Osteoblast (primary cell): ENCODE results near the gene TAF4. TPM values are rescaled to one million over a fixed set of nuclear protein-coding genes. Genes with fewer than 3 reads are reported as not detected.
A peak's percentile ranks its signal among the peaks of the same experiment; 100 is the strongest.

Experiments used
- DNase-seq: peaks from one replicate; pipeline ENCODE4 v3.0.0; 2011; ENCODE audit warnings: low spot score, mixed read lengths; ENCODE audit not compliant: insufficient read length; ENCODE audit errors: missing footprints
- H2AFZ ChIP-seq: 2 replicates; pipeline ENCODE4 v1.6.0; 2011; ENCODE audit warnings: mild to moderate bottlenecking, low read length
- H3K27ac ChIP-seq: 2 replicates; pipeline ENCODE4 v1.5.1; 2011; ENCODE audit warnings: mild to moderate bottlenecking, low read depth, low read length, moderate library complexity
- H3K27me3 ChIP-seq: 2 replicates; pipeline ENCODE4 v1.6.0; 2012; ENCODE audit warnings: mild to moderate bottlenecking, control low read depth, inconsistent platforms, low read length, moderate library complexity; ENCODE audit not compliant: insufficient read depth
- H3K36me3 ChIP-seq: 2 replicates; pipeline ENCODE4 v1.5.1; 2011; ENCODE audit warnings: mild to moderate bottlenecking, low read length, control low read depth, moderate library complexity; ENCODE audit not compliant: insufficient read depth
- H3K4me1 ChIP-seq: 2 replicates; pipeline ENCODE4 v1.5.1; 2011; ENCODE audit warnings: mild to moderate bottlenecking, low read length, control low read depth, moderate library complexity; ENCODE audit not compliant: insufficient read depth
- H3K4me2 ChIP-seq: 2 replicates; pipeline ENCODE4 v1.6.0; 2011; ENCODE audit warnings: mild to moderate bottlenecking, low read length; ENCODE audit not compliant: insufficient read depth
- H3K4me3 ChIP-seq: fragments of 200-600 bp; sonication (generic); 3 replicates; pipeline ENCODE4 v1.5.1; 2012; ENCODE audit warnings: mild to moderate bottlenecking, low read length, inconsistent platforms; ENCODE audit not compliant: insufficient read depth
- H3K79me2 ChIP-seq: 2 replicates; pipeline ENCODE4 v1.6.0; 2012; ENCODE audit warnings: mild to moderate bottlenecking, low read length, control low read depth, inconsistent platforms; ENCODE audit not compliant: insufficient read depth
- H3K9me3 ChIP-seq: 2 replicates; pipeline ENCODE4 v1.5.1; 2011; ENCODE audit warnings: low read depth, low read length, control low read depth
- H4K20me1 ChIP-seq: 2 replicates; pipeline ENCODE4 v1.6.0; 2012; ENCODE audit warnings: mild to moderate bottlenecking, low read length, control low read depth; ENCODE audit not compliant: insufficient read depth
- small RNA-seq: library from RNA; depleted of rRNA; stranded (forward); fragments of <200 nt; gene quantifications from one replicate; pipeline ENCODE3, GENCODE V24; 2012
- total RNA-seq: library from RNA; depleted of rRNA; stranded (reverse); fragments of >200 nt; gene quantifications from 2 replicates; pipeline ENCODE4 v1.2.3, GENCODE V29; 2012
- TF ChIP-seq, protein P1 (sequence below): IDR thresholded peaks from 2 replicates; pipeline ENCODE4 v1.5.1; 2011; ENCODE audit warnings: mild to moderate bottlenecking, low read depth, low read length, moderate library complexity; ENCODE audit errors: extremely low read depth

Gene TAF4
- total RNA-seq, 1 donor: 4.3 TPM

GRCh38 chr20:61926796-61927192, 138.9 kb downstream of the TAF4 start:
- no peak for DNase-seq
- no peaks in the 10 kb centered on the region for H4K20me1 ChIP-seq
- no peak overlapping the region for H2AFZ ChIP-seq
- H3K4me2 ChIP-seq: no peak overlapping the region
- no peak overlapping the region for H3K4me3 ChIP-seq
- H3K4me1 ChIP-seq: peaks cover 8% of the 10 kb centered on the region
- no peaks in the 10 kb centered on the region for H3K27me3 ChIP-seq
- TF ChIP-seq, protein P1, sequence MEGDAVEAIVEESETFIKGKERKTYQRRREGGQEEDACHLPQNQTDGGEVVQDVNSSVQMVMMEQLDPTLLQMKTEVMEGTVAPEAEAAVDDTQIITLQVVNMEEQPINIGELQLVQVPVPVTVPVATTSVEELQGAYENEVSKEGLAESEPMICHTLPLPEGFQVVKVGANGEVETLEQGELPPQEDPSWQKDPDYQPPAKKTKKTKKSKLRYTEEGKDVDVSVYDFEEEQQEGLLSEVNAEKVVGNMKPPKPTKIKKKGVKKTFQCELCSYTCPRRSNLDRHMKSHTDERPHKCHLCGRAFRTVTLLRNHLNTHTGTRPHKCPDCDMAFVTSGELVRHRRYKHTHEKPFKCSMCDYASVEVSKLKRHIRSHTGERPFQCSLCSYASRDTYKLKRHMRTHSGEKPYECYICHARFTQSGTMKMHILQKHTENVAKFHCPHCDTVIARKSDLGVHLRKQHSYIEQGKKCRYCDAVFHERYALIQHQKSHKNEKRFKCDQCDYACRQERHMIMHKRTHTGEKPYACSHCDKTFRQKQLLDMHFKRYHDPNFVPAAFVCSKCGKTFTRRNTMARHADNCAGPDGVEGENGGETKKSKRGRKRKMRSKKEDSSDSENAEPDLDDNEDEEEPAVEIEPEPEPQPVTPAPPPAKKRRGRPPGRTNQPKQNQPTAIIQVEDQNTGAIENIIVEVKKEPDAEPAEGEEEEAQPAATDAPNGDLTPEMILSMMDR: no peak
- H3K36me3 ChIP-seq: no peaks in the 10 kb centered on the region
- H3K79me2 ChIP-seq: no peaks in the 10 kb centered on the region
- H3K27ac ChIP-seq: no peak overlapping the region
- no peaks in the 10 kb centered on the region for H3K9me3 ChIP-seq

DNA sequence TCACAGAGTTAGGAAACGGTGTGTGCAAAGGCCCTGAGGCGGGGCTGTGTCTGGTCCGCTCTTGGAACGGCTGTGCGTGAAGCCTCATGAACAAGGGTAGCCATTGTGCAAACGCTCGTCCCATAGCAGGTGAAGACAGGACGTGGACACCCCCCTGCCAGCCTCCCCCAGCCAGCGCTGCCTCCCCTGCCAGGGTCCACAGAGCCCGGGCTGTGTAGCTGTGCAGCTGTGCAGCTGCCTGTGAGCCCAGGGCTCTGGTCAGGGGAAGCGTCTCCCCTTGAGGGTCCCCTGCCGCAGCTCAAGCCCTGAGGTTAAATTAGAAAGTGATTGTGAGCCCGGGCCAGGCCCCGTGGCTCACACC, 139.4 kb downstream of the TAF4 start:
- Histone ChIP-seq H3K9me3 (no peaks in the 10 kb centered on the region), H4K20me1 (no peaks in the 10 kb centered on the region), H3K4me3 (peak overlapping the region; percentile 52), H2AFZ (peak overlapping the region; percentile 80), H3K36me3 (no peaks in the 10 kb centered on the region), H3K27me3 (no peaks in the 10 kb centered on the region), H3K27ac (peak overlapping the region; percentile 82), H3K4me2 (peak overlapping the region; percentile 69), H3K79me2 (no peaks in the 10 kb centered on the region), H3K4me1 (peaks cover 8% of the 10 kb centered on the region)
- TF ChIP-seq, protein P1: no peak
- DNase-seq: no peak

DNA sequence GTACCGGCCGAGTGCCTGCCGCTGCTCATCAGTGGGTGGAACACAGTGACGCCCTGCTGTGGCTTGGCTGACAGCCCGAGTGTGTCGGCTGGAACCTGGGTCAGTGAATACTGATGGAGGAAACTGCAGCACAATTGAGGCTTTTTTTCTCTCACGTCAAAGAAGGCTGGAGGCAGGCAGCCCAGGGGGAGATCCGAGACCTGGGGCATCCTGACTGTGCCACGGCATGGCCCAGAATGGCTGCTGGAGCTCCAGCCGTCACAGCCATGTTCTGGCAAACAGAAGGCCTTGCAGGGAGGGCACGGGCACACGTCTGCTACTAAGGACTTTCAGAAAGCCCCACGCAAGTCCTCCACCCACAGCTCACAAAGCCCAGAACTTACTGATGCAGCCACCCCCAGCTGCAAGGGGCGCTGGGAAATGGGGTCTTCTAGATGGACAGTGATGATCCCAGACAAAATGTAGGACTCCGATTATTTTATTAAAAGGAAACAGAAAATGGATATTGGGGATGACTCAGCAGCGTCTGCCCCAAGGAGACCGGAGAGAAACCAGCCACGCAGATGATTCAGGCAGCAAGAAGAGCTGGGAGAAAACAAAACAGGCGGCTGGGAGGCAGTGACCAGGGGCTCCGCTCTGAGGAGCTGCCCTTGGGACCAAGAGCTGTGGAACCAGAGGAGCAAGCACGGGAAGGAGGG, 140.0 kb downstream of the TAF4 start:
- Histone ChIP-seq H3K4me2 (peak overlapping the region; percentile 69), H3K9me3 (no peaks in the 10 kb centered on the region), H3K27me3 (no peaks in the 10 kb centered on the region), H3K4me3 (peak overlapping the region; percentile 52), H4K20me1 (no peaks in the 10 kb centered on the region), H3K79me2 (no peaks in the 10 kb centered on the region), H3K36me3 (no peaks in the 10 kb centered on the region), H3K4me1 (peaks cover 8% of the 10 kb centered on the region), H3K27ac (peak overlapping the region; percentile 82), H2AFZ (peak overlapping the region; percentile 80)
- DNase-seq: peak; percentile 99
- TF ChIP-seq, protein P1: no peak

DNA sequence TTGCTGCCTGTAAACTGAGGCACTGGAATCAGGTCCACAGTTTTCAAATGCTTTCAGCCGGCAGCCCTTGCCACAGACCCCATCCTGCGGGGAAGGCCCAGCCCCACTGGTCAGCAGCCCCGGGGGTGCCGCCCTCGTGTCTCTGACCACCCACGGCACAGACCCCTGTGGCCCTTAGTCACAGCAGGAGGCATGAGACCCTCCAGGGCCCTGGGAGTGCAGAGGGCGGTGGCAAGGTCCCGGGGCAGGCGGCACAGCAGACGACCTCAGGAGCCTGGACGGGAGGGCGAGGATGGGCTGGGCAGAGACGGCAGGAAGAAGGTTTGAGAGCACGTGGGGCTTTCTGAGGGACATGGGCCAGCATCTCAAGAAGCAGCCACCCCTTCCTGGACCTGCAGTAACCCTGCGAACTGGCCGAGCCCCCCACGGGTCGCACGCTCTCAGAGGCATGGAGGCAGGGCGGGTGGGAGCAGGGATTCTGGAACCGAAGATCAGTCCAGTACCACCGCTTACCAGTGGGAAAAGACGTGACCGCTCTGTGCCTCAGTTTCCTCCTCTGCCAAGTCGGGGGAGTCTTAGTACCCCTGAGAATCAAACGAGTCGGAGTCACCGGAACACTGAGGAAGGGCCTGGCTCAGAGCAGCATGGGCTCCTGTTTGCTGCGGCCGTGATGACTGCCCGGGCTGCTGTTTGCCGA, 140.7 kb downstream of the TAF4 start:
- peak overlapping the region; percentile 82 for H3K27ac ChIP-seq
- DNase-seq: peak; percentile 85
- peak overlapping the region; percentile 69 for H3K4me2 ChIP-seq
- H2AFZ ChIP-seq: peak overlapping the region; percentile 80
- no peaks in the 10 kb centered on the region for H4K20me1 ChIP-seq
- TF ChIP-seq, protein P1: no peak
- no peaks in the 10 kb centered on the region for H3K36me3 ChIP-seq
- H3K9me3 ChIP-seq: no peaks in the 10 kb centered on the region
- H3K4me1 ChIP-seq: peaks cover 8% of the 10 kb centered on the region
- no peaks in the 10 kb centered on the region for H3K27me3 ChIP-seq
- H3K4me3 ChIP-seq: no peak overlapping the region
- no peaks in the 10 kb centered on the region for H3K79me2 ChIP-seq

Small RNA genes within 50 kb of the gene (small RNA-seq; reads per million reads assigned to genes)
- gene MIR3195: not detected

Other genes starting within 250 kb of the TAF4 start
- 41.8 and 48.5 TPM in 2 replicates for gene LSM14B, start 56.6 kb upstream of the TAF4 start, total RNA-seq
- 208 and 215 TPM in 2 replicates for gene PSMA7, start 77.5 kb upstream of the TAF4 start, total RNA-seq
- gene SS18L1, start 77.9 kb upstream of the TAF4 start, total RNA-seq: 12.7 TPM in 2 replicates
- 22.1 and 25.0 TPM in 2 replicates for gene MTG2, start 117.1 kb upstream of the TAF4 start, total RNA-seq
- not detected in 2 replicates for gene HRH3, start 154.4 kb upstream of the TAF4 start, total RNA-seq
- gene OSBPL2, start 172.6 kb upstream of the TAF4 start, total RNA-seq: 35.8 and 39.8 TPM in 2 replicates
- gene ADRM1, start 237.1 kb upstream of the TAF4 start, total RNA-seq: 93.1 and 103 TPM in 2 replicates